OCI-LY7 (cell line): Measurements from ENCODE around the gene TIGD3. TPM values are rescaled to one million over a fixed set of nuclear protein-coding genes. Genes with fewer than 3 reads are reported as not detected.
A peak's percentile ranks its signal among the peaks of the same experiment; 100 is the strongest.

Experiments used
- BruUV-seq: library from RNA; stranded (reverse); fragments of 400-500 nt; replicated peaks from 2 replicates; lab custom pipeline; 2021; lab: Mats Ljungman, UMichigan
- CTCF ChIA-PET: fragments of 300-600 bp; sonication (Branson Sonifier 250); formaldehyde crosslinking; loops from one replicate; lab custom pipeline; 2022; ENCODE audit warnings: antibody characterized with exemption; ENCODE audit not compliant: unreplicated experiment; lab: Charles Lee
- POLR2A ChIA-PET: fragments of 300-600 bp; sonication (Branson Sonifier 250); formaldehyde crosslinking; loops from one replicate; lab custom pipeline; 2022; ENCODE audit warnings: antibody characterized with exemption; lab: Charles Lee
- DNase-seq: peaks from one replicate; pipeline ENCODE4 v3.0.0-alpha.2; 2015; ENCODE audit warnings: low spot score
- H2AFZ ChIP-seq: fragments of 200-600 bp; sonication (generic), shearing (Covaris generic); 2 replicates; pipeline ENCODE4 v1.6.1; 2014; ENCODE audit warnings: mild to moderate bottlenecking, antibody characterized with exemption, low read length, moderate library complexity
- H3K27ac ChIP-seq: fragments of 200-600 bp; sonication (generic); 2 replicates; pipeline ENCODE4 v1.5.1; 2014; ENCODE audit warnings: mixed run types, low read depth, mild to moderate bottlenecking, moderate library complexity, low read length, inconsistent platforms; ENCODE audit not compliant: poor library complexity, severe bottlenecking
- H3K36me3 ChIP-seq: fragments of 200-600 bp; sonication (generic); 2 replicates; pipeline ENCODE4 v1.6.1; 2014; ENCODE audit warnings: mild to moderate bottlenecking, antibody characterized with exemption, low read length, moderate library complexity, mixed read lengths; ENCODE audit not compliant: insufficient read depth
- H3K4me1 ChIP-seq: fragments of 200-600 bp; sonication (generic); 2 replicates; pipeline ENCODE4 v1.5.1; 2014; ENCODE audit warnings: mild to moderate bottlenecking, low read length; ENCODE audit not compliant: insufficient read depth, poor library complexity, severe bottlenecking
- H3K4me2 ChIP-seq: fragments of 200-600 bp; sonication (generic); 2 replicates; pipeline ENCODE4 v1.6.1; 2014; ENCODE audit warnings: mild to moderate bottlenecking, low read length
- H3K4me3 ChIP-seq: fragments of 200-600 bp; sonication (generic); 2 replicates; pipeline ENCODE4 v1.5.1; 2014; ENCODE audit warnings: mild to moderate bottlenecking, low read depth, low read length; ENCODE audit not compliant: poor library complexity, severe bottlenecking
- H3K79me2 ChIP-seq: fragments of 200-600 bp; sonication (generic); 2 replicates; pipeline ENCODE4 v1.6.1; 2016; ENCODE audit warnings: low read depth, mild to moderate bottlenecking, low read length, moderate library complexity, mixed read lengths; ENCODE audit not compliant: insufficient read depth
- H3K9me2 ChIP-seq: fragments of 200-600 bp; sonication (generic); 2 replicates; pipeline ENCODE4 v1.6.1; 2016; ENCODE audit warnings: mild to moderate bottlenecking, low read length, mixed read lengths; ENCODE audit not compliant: insufficient read depth
- H3K9me3 ChIP-seq: fragments of 200-600 bp; sonication (generic); 2 replicates; pipeline ENCODE4 v1.6.1; 2014; ENCODE audit warnings: mild to moderate bottlenecking, mixed run types, low read length, mixed read lengths
- H4K20me1 ChIP-seq: fragments of 200-600 bp; sonication (generic); 2 replicates; pipeline ENCODE4 v1.6.1; 2014; ENCODE audit warnings: mild to moderate bottlenecking, antibody characterized with exemption, low read length, moderate library complexity, mixed read lengths; ENCODE audit not compliant: insufficient read depth
- EZH2phosphoT487 ChIP-seq: fragments of 200-600 bp; sonication (generic); IDR thresholded peaks from 2 replicates; pipeline ENCODE4 v1.6.1; 2018; ENCODE audit warnings: low read depth, borderline replicate concordance, mild to moderate bottlenecking, mixed run types, antibody characterized with exemption, low read length, moderate library complexity, mixed read lengths
- intact Hi-C: fragments of 100-400 bp; cut with micrococcal nuclease; formaldehyde crosslinking; loops from one replicate; pipeline ENCODE4 v1.10.0; 2022; ENCODE audit not compliant: unreplicated experiment
- total RNA-seq, 2 experiments: library from RNA; depleted of rRNA in 1 of 2; stranded (reverse); fragments of >200 nt in 1 of 2; shearing (Covaris generic) in 1 of 2; gene quantifications; 2 replicates each; pipeline ENCODE4 v1.2.3, GENCODE V29; 2014 to 2022
- TF ChIP-seq, protein P1 (sequence below): fragments of 200-600 bp; sonication (generic); conservative IDR thresholded peaks from 2 replicates; pipeline ENCODE4 v1.5.1; 2014; ENCODE audit warnings: mild to moderate bottlenecking, antibody characterized with exemption, low read length, moderate library complexity, mixed read lengths

The TIGD3 gene
- total RNA-seq, 2 experiments from 2014 or later = 2.0 to 2.7 TPM

DNA sequence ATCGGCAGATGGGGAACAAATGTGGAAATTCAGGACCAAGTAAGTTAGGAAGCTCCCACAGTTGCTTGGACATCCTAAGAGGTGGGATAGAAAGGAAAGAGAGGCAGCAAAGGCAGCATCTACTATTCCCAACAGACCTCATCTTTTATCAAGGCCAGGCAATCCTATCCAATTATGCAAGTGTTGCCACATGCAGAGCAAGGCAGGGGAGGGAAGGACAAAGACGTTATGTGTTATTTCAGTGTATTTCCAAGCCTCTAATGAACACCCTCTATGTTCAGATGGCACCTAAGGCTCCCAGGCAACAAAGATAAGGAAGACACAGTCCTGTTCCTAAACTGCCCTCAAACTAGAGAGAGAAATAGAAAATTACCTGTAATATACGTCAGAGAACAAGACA is 9.2 kb downstream of the TIGD3 start:
- Histone ChIP-seq H3K4me3 (no peak overlapping the region), H3K4me1 (peaks cover 16% of the 10 kb centered on the region), H3K9me3 (no peaks in the 10 kb centered on the region), H3K79me2 (no peaks in the 10 kb centered on the region), H4K20me1 (no peaks in the 10 kb centered on the region), H3K9me2 (no peaks in the 10 kb centered on the region), H3K4me2 (no peak overlapping the region), H2AFZ (no peak overlapping the region), H3K27ac (no peak overlapping the region), H3K36me3 (no peaks in the 10 kb centered on the region)
- POLR2A ChIA-PET = no interaction called here
- DNase-seq = no peak
- no TSS peak for BruUV-seq
- TF ChIP-seq, protein P1, sequence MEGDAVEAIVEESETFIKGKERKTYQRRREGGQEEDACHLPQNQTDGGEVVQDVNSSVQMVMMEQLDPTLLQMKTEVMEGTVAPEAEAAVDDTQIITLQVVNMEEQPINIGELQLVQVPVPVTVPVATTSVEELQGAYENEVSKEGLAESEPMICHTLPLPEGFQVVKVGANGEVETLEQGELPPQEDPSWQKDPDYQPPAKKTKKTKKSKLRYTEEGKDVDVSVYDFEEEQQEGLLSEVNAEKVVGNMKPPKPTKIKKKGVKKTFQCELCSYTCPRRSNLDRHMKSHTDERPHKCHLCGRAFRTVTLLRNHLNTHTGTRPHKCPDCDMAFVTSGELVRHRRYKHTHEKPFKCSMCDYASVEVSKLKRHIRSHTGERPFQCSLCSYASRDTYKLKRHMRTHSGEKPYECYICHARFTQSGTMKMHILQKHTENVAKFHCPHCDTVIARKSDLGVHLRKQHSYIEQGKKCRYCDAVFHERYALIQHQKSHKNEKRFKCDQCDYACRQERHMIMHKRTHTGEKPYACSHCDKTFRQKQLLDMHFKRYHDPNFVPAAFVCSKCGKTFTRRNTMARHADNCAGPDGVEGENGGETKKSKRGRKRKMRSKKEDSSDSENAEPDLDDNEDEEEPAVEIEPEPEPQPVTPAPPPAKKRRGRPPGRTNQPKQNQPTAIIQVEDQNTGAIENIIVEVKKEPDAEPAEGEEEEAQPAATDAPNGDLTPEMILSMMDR = no peak
- TF ChIP-seq EZH2phosphoT487 = no peak
- intact Hi-C loops = no loop called here
- CTCF ChIA-PET = no interaction called here

DNA sequence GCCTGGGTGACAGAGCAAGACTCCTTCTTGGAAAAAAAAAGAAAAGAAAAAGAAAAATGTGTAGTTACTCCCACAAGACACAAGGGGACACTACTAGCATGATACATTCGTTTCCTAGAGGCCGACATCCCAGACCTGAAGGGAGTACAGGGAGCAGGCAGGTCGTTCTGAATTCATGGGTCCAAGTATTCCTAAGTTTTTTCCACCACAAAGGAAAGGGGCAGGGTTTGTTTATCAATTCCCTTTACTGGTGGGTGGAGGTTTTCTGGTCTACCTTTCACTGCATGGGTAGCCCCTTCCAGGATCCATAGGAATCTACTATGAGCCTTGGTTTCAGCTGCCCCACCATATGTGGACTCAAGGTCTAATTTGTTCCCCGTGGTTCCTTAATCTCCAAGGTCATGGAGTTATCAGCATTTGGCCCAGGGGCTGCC is 11.8 kb downstream of the TIGD3 start:
- no peaks in the 10 kb centered on the region for H3K36me3 ChIP-seq
- H2AFZ ChIP-seq = peak overlapping the region; percentile 23; the same call in 1 of the 2 replicates
- H3K79me2 ChIP-seq = no peaks in the 10 kb centered on the region
- no peaks in the 10 kb centered on the region for H3K9me3 ChIP-seq
- ChIA-PET CTCF (no interaction called here), POLR2A (no interaction called here)
- no peak overlapping the region for H3K4me2 ChIP-seq
- H4K20me1 ChIP-seq = no peaks in the 10 kb centered on the region
- peaks cover 16% of the 10 kb centered on the region for H3K4me1 ChIP-seq
- no peaks in the 10 kb centered on the region for H3K9me2 ChIP-seq
- BruUV-seq = no TSS peak
- H3K27ac ChIP-seq = no peak overlapping the region
- DNase-seq = peak; percentile 80
- no peak overlapping the region for H3K4me3 ChIP-seq
- TF ChIP-seq EZH2phosphoT487 = no peak
- TF ChIP-seq, protein P1 = peak; percentile 79
- intact Hi-C loops = loop anchor here (1.0 to 5.0 kb wide), 6 partner anchors 12 to 186 kb away; no protein-coding TSS in a partner anchor

DNA sequence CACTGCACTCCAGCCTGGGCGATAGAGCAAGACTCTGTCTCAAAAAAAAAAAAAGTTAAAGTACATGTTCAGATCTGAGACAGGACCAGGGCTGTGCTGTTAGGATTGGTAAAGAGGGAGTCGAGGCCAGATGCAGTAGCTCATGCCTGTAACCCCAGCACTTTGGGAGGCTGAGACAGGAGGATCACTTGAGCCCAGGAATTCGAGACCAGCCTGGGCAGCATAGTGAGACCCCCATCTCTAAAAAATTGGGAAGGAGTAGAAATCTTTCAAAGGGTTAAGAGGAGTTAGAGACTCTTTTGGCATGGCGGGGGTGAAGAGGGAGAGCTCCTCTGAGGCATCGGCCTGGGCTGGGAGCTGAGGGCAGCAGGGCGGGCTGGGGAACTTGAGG is 16.1 kb downstream of the TIGD3 start:
- no peaks in the 10 kb centered on the region for H3K79me2 ChIP-seq
- ChIA-PET CTCF (no interaction called here), POLR2A (interaction anchor here (0.5 to 1.3 kb wide), 3 partner anchors 9 to 127 kb away, joined by 3 to 5 read pairs (median 4); no protein-coding TSS in a partner anchor)
- no peak for DNase-seq
- no peak overlapping the region for H3K4me2 ChIP-seq
- H3K9me3 ChIP-seq = no peaks in the 10 kb centered on the region
- no peaks in the 10 kb centered on the region for H4K20me1 ChIP-seq
- no peak overlapping the region for H2AFZ ChIP-seq
- intact Hi-C loops = no loop called here
- TF ChIP-seq, protein P1 = no peak
- no peak for TF ChIP-seq EZH2phosphoT487
- peaks cover 8% of the 10 kb centered on the region for H3K4me1 ChIP-seq
- H3K9me2 ChIP-seq = no peaks in the 10 kb centered on the region
- H3K36me3 ChIP-seq = no peaks in the 10 kb centered on the region
- no peak overlapping the region for H3K27ac ChIP-seq
- no peak overlapping the region for H3K4me3 ChIP-seq
- no TSS peak for BruUV-seq
